HepG2 (cell line): ENCODE results near the gene ARHGEF1. TPM values are rescaled to one million over a fixed set of nuclear protein-coding genes. Genes with fewer than 3 reads are reported as not detected.

ENCODE experiments used
- ARID2 ChIP-seq: sonication (generic); formaldehyde crosslinking; IDR thresholded peaks from 2 replicates; pipeline ENCODE4 v1.8.1; 2022; ENCODE audit warnings: mild to moderate bottlenecking, missing genetic modification reagents, borderline replicate concordance
- ATRX ChIP-seq: sonication (generic); formaldehyde crosslinking; IDR thresholded peaks from 2 replicates; pipeline ENCODE4 v1.4.0; 2020; ENCODE audit warnings: missing genetic modification reagents, borderline replicate concordance
- CEBPB ChIP-seq: IDR thresholded peaks from 2 replicates; pipeline ENCODE4 v1.6.1; 2011; ENCODE audit warnings: low read depth, low read length, improper control_type of control experiment, borderline replicate concordance
- CENPT ChIP-seq: sonication (generic); formaldehyde crosslinking; IDR thresholded peaks from 2 replicates; pipeline ENCODE4 v1.8.0; 2022; ENCODE audit warnings: low read depth, mild to moderate bottlenecking, moderate library complexity, missing genetic modification reagents
- CTCF ChIP-seq: sonication (generic); formaldehyde crosslinking; IDR thresholded peaks from 2 replicates; pipeline ENCODE4 v1.5.0; 2020; ENCODE audit warnings: mild to moderate bottlenecking, missing genetic modification reagents, moderate library complexity
- DMTF1 ChIP-seq: sonication (generic); formaldehyde crosslinking; IDR thresholded peaks from 2 replicates; pipeline ENCODE4 v1.4.0; 2020; ENCODE audit warnings: mild to moderate bottlenecking, missing genetic modification reagents
- GTF3A ChIP-seq: sonication (generic); formaldehyde crosslinking; conservative IDR thresholded peaks from 2 replicates; pipeline ENCODE4 v1.4.0; 2020; ENCODE audit warnings: mild to moderate bottlenecking, missing genetic modification reagents
- HMGXB3 ChIP-seq: sonication (generic); formaldehyde crosslinking; IDR thresholded peaks from 2 replicates; pipeline ENCODE4 v1.4.0; 2020; ENCODE audit warnings: missing genetic modification reagents, borderline replicate concordance
- KAT8 ChIP-seq: IDR thresholded peaks from 2 replicates; pipeline ENCODE4 v1.6.1; 2016; ENCODE audit warnings: missing genetic modification reagents, missing compliant biosample characterization
- KLF11 ChIP-seq: IDR thresholded peaks from 2 replicates; pipeline ENCODE4 v1.6.1; 2016; ENCODE audit warnings: missing compliant biosample characterization
- MAFK ChIP-seq, 2 experiments: IDR thresholded peaks in 1 of 2; conservative IDR thresholded peaks in 1 of 2; 2 replicates each; pipeline ENCODE4 v1.6.1; 2011; ENCODE audit warnings: improper control_type of control experiment in 2 of 2, low read length in 2 of 2
- MTF1 ChIP-seq: sonication (generic); formaldehyde crosslinking; IDR thresholded peaks from 2 replicates; pipeline ENCODE4 v1.5.0; 2020; ENCODE audit warnings: missing genetic modification reagents
- POLR2AphosphoS2 ChIP-seq: IDR thresholded peaks from 2 replicates; pipeline ENCODE4 v1.6.1; 2011; ENCODE audit warnings: low read depth, low read length, improper control_type of control experiment
- WIZ ChIP-seq: sonication (generic); formaldehyde crosslinking; IDR thresholded peaks from 2 replicates; pipeline ENCODE4 v1.5.1; 2020; ENCODE audit warnings: mild to moderate bottlenecking, missing genetic modification reagents
- ZBTB39 ChIP-seq: sonication (generic); formaldehyde crosslinking; IDR thresholded peaks from 2 replicates; pipeline ENCODE4 v1.5.0; 2020; ENCODE audit warnings: missing genetic modification reagents
- ZMYM2 ChIP-seq: sonication (generic); formaldehyde crosslinking; IDR thresholded peaks from 2 replicates; pipeline ENCODE4 v1.8.0; 2022; ENCODE audit warnings: mild to moderate bottlenecking, missing genetic modification reagents
- ZNF510 ChIP-seq: sonication (generic); formaldehyde crosslinking; IDR thresholded peaks from 2 replicates; pipeline ENCODE4 v1.4.0; 2020; ENCODE audit warnings: low read depth, mild to moderate bottlenecking, missing genetic modification reagents
- polyA plus RNA-seq, 8 experiments: library from polyadenylated mRNA; depleted of rRNA in 3 of 8; stranded (reverse) in 7 of 8; unstranded in 1 of 8; fragments of >200 nt; fragmentation: Illumina TruSeq in 4 of 8; extraction: Trizol in 4 of 8; gene quantifications; 2 replicates each; pipeline versions ENCODE4 v1.2.1 to v1.2.3, GENCODE V29; 2011 to 2016; ENCODE audit warnings: low read depth in 4 of 8, missing spikeins in 1 of 8, mixed read lengths in 1 of 8; ENCODE audit not compliant: insufficient read depth in 1 of 8
- total RNA-seq, 5 experiments: library from RNA; depleted of rRNA; stranded (reverse); fragments of >200 nt; fragmentation: Illumina TruSeq; extraction: Trizol; gene quantifications; 2 replicates each; pipeline ENCODE4 v1.2.3, GENCODE V29; 2016; ENCODE audit warnings: low read depth in 1 of 5

ARHGEF1 gene
- total and polyA plus RNA-seq, 2 of the 13 experiments (the other 11 are each of a cell fraction or from before 2014, with no cell fraction given): 33.7 to 34.7 TPM

- TF ChIP-seq ATRX (CRISPR knock-in tag): no peak
- TF ChIP-seq WIZ (CRISPR knock-in tag): no peak
- TF ChIP-seq POLR2AphosphoS2: no peak; the same call in 1 of the 2 replicates
- no peak for TF ChIP-seq CENPT (CRISPR knock-in tag)
- TF ChIP-seq MAFK (conservative IDR thresholded peaks at IDR 0.05 in 1 of 2, IDR thresholded peaks at IDR 0.05 in 1 of 2; ENCODE audit: low read length in 2 of 2): no peak
- TF ChIP-seq MTF1 (CRISPR knock-in tag): no peak
- TF ChIP-seq DMTF1: no peak
- TF ChIP-seq ZBTB39 (CRISPR knock-in tag): no peak
- peak; percentile 96 for TF ChIP-seq KAT8
- peak; percentile 82 for TF ChIP-seq CTCF (CRISPR knock-in tag)
- peak; percentile 74; the same call in 1 of the 2 replicates for TF ChIP-seq GTF3A (CRISPR knock-in tag)
- peak; percentile 59; the same call in 1 of the 2 replicates for TF ChIP-seq CEBPB
- TF ChIP-seq HMGXB3: peak; percentile 62
- TF ChIP-seq ARID2 (CRISPR knock-in tag): no peak
- TF ChIP-seq KLF11 (CRISPR knock-in tag): no peak
- TF ChIP-seq ZNF510: no peak
- TF ChIP-seq ZMYM2 (CRISPR knock-in tag): peak; percentile 81; the same call in 1 of the 2 replicates
Observed at GRCh38 chr19:41859618-41860418, 23.2 kb upstream of the ARHGEF1 start, which contains the start of gene RPS19 (continued).
